Hepatocyte (in vitro differentiated cells): Measurements from ENCODE around the gene RHOF.

Experiments
- CTCF ChIP-seq: fragments of 200-600 bp; sonication (generic); IDR thresholded peaks from 2 replicates; pipeline ENCODE4 v1.5.1; 2016; ENCODE audit warnings: antibody characterized with exemption, mild to moderate bottlenecking; ENCODE audit not compliant: poor library complexity
- EZH2 ChIP-seq: fragments of 200-600 bp; sonication (generic); IDR thresholded peaks from 2 replicates; pipeline ENCODE4 v1.6.1; 2016; ENCODE audit warnings: antibody characterized with exemption, mild to moderate bottlenecking, borderline replicate concordance

DNA sequence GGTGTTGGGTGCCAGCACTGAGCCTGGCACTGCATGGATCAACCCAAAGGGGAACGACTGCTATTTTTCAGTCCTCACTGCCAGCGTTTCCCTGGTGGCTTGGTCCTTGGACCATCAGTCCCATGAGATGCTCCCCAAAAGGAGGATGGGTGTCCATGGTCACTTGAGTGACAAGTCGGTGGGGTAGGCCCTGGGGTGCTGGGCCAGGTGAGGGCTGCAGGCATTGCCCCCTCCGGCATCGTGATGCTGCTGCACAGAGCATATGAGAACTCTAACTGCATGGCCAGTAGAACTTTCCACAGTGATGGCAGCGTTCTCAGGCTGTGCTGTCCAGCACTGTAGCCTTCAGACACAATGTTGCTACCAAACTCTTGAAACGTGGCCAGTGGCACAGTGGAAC lies 26.6 kb upstream of the RHOF start:
- TF ChIP-seq CTCF = no peak
- TF ChIP-seq EZH2 = no peak
